CD4-positive, alpha-beta T cell (primary cell): Measurements from ENCODE around the gene RDH13. TPM values are rescaled to one million over a fixed set of nuclear protein-coding genes. Genes with fewer than 3 reads are reported as not detected.
A peak's percentile ranks its signal among the peaks of the same experiment; 100 is the strongest.
"Not testable (repeated sequence)": the region's sequence is repeated elsewhere in the genome, so short reads cannot be mapped to it uniquely, and the experiment has no call there.

ENCODE experiments used
- ATAC-seq: fragments of 200-7000 bp; cut with Tn5 transposase; one replicate; pipeline ENCODE4 v1.10.0; 2022; ENCODE audit warnings: mild to moderate bottlenecking; ENCODE audit not compliant: poor library complexity
- CTCF ChIA-PET: fragments of 350-600 bp; sonication (Branson Sonifier 250); formaldehyde crosslinking; loops from one replicate; lab custom pipeline; 2021; ENCODE audit warnings: antibody characterized with exemption, inconsistent platforms; lab: Charles Lee
- POLR2A ChIA-PET: fragments of 350-600 bp; sonication (Branson Sonifier 250); formaldehyde crosslinking; loops from one replicate; lab custom pipeline; 2021; ENCODE audit warnings: antibody characterized with exemption, inconsistent platforms; lab: Charles Lee
- DNase-seq, 14 experiments: peaks; one replicate each; pipeline ENCODE4 v3.0.0-alpha.2; 2013 to 2020; ENCODE audit warnings: mixed read lengths in 2 of 14
- H3K27ac ChIP-seq, 2 donors: one replicate each; pipeline versions ENCODE4 v1.5.1 to v1.7.0; 2013; ENCODE audit warnings: low read length in 2 of 2, low read depth in 1 of 2, mild to moderate bottlenecking in 1 of 2
- H3K27me3 ChIP-seq, 2 experiments: 1 replicate in 1 of 2; 2 replicates in 1 of 2; pipeline versions ENCODE4 v1.6.1 to v1.7.0; 2013; ENCODE audit warnings: low read length in 2 of 2, control low read depth in 1 of 2, mild to moderate bottlenecking in 1 of 2, moderate library complexity in 1 of 2; ENCODE audit not compliant: insufficient read depth in 2 of 2, control insufficient read depth in 1 of 2
- H3K36me3 ChIP-seq: one replicate; pipeline ENCODE4 v1.6.1; 2013; ENCODE audit warnings: low read length, control low read depth; ENCODE audit not compliant: insufficient read depth
- H3K4me1 ChIP-seq: one replicate; pipeline ENCODE4 v1.6.1; 2013; ENCODE audit warnings: low read length, control low read depth; ENCODE audit not compliant: insufficient read depth
- H3K4me3 ChIP-seq: one replicate; pipeline ENCODE4 v1.5.1; 2013; ENCODE audit warnings: mild to moderate bottlenecking, low read length, moderate library complexity
- H3K9me3 ChIP-seq, 2 experiments: 1 replicate in 1 of 2; 2 replicates in 1 of 2; pipeline versions ENCODE4 v1.6.1 to v1.7.0; 2013; ENCODE audit warnings: low read length in 2 of 2, mild to moderate bottlenecking in 2 of 2, control low read depth in 1 of 2, moderate library complexity in 1 of 2; ENCODE audit not compliant: control insufficient read depth in 1 of 2, insufficient read depth in 1 of 2
- H3K27ac Mint-ChIP-seq: one replicate; pipeline ENCODE4 v1.8.0; 2020; ENCODE audit warnings: mixed read lengths
- H3K27me3 Mint-ChIP-seq: one replicate; pipeline ENCODE4 v1.8.0; 2021; ENCODE audit warnings: mixed read lengths
- H3K36me3 Mint-ChIP-seq: one replicate; pipeline ENCODE4 v1.8.0; 2021; ENCODE audit warnings: low read depth, mixed read lengths
- H3K4me1 Mint-ChIP-seq: one replicate; pipeline ENCODE4 v1.8.0; 2021; ENCODE audit warnings: low read depth, mixed read lengths
- H3K4me3 Mint-ChIP-seq: one replicate; pipeline ENCODE4 v1.8.0; 2020; ENCODE audit warnings: mild to moderate bottlenecking, mixed read lengths
- H3K9me3 Mint-ChIP-seq: one replicate; pipeline ENCODE4 v1.8.0; 2020; ENCODE audit warnings: mixed read lengths
- CTCF ChIP-seq: fragments of 200-600 bp; IDR thresholded peaks from one replicate; pipeline ENCODE4 v1.8.0; 2022; ENCODE audit warnings: antibody characterized with exemption, mild to moderate bottlenecking
- intact Hi-C, 2 experiments: fragments of 100-400 bp; cut with DNase I in 1 of 2; cut with micrococcal nuclease in 1 of 2; formaldehyde crosslinking; loops; one replicate each; pipeline versions ENCODE4 v1.15.1 to v1.9.0; 2023 to 2025; cut with DNase I, micrococcal nuclease
- total RNA-seq, 174 experiments: library from RNA in 2 of 174; stranded (reverse) in 2 of 174; gene quantifications; one replicate each; pipeline ENCODE4 v1.2.3 and lab custom pipeline; 2021 to 2026

Gene RDH13
- total RNA-seq, 2 experiments from 2014 or later: 7.4 to 8.8 TPM

- Mint-ChIP-seq H3K4me3 (peak overlapping the region; percentile 82), H3K27me3 (peaks cover 30% of the 10 kb centered on the region), H3K4me1 (peaks cover 5% of the 10 kb centered on the region), H3K27ac (peak overlapping the region; percentile 73), H3K36me3 (peaks cover 13% of the 10 kb centered on the region), H3K9me3 (no peaks in the 10 kb centered on the region)
- peak overlapping the region in 1 of 2 donors; percentile 29 for H3K27ac ChIP-seq
- ChIA-PET POLR2A (interaction anchor here (0.6 to 2.5 kb wide), 11 partner anchors 10 to 615 kb away, joined by 3 to 9 read pairs (median 5); partner anchors contain the start of genes EPS8L1, LENG8, PPP1R12C and ZNF628), CTCF (interaction anchor here (0.8 kb wide), 1 partner anchor 25 kb away, joined by 4 read pairs; no protein-coding TSS in a partner anchor)
- intact Hi-C loops: loop anchor here in 1 of 2 experiments (1.0 to 2.0 kb wide), 2 partner anchors 17 to 54 kb away; partner anchors contain the start of gene PPP1R12C
- no peak for ATAC-seq
- peaks cover 0 to 7% of the 10 kb centered on the region in 2 experiments for H3K9me3 ChIP-seq
- no peak for TF ChIP-seq CTCF
- DNase-seq: no peak
- peaks cover 22% of the 10 kb centered on the region for H3K4me1 ChIP-seq
- H3K36me3 ChIP-seq: peaks cover 9% of the 10 kb centered on the region
- peaks cover 13 to 21% of the 10 kb centered on the region in 2 experiments for H3K27me3 ChIP-seq
- peak overlapping the region; percentile 60 for H3K4me3 ChIP-seq
These were observed 520 bp upstream of the RDH13 start for GRCh38 chr19:55063492-55063843.

GRCh38 chr19:55060287-55060686 lies 2.7 kb downstream of the RDH13 start:
- H3K27me3 Mint-ChIP-seq, DNase-seq, H3K4me3 ChIP-seq, ATAC-seq, H3K27ac ChIP-seq, POLR2A ChIA-PET, H3K9me3 Mint-ChIP-seq, CTCF ChIA-PET, H3K27ac Mint-ChIP-seq, H3K9me3 ChIP-seq, H3K27me3 ChIP-seq, H3K4me1 Mint-ChIP-seq, intact Hi-C loops: not testable (repeated sequence)
- H3K4me3 Mint-ChIP-seq: peak overlapping the region; percentile 11
- peaks cover 36% of the 10 kb centered on the region for H3K36me3 Mint-ChIP-seq
- peaks cover 22% of the 10 kb centered on the region for H3K4me1 ChIP-seq
- H3K36me3 ChIP-seq: peaks cover 27% of the 10 kb centered on the region

GRCh38 chr19:55058781-55059610 lies 4.0 kb downstream of the RDH13 start:
- peaks cover 3% of the 10 kb centered on the region for H3K27me3 Mint-ChIP-seq
- Histone ChIP-seq H3K36me3 (peaks cover 29% of the 10 kb centered on the region), H3K4me1 (peaks cover 22% of the 10 kb centered on the region), H3K27ac (no peak overlapping the region), H3K4me3 (no peak overlapping the region), H3K27me3 (no peaks in the 10 kb centered on the region), H3K9me3 (peaks cover 0 to 7% of the 10 kb centered on the region in 2 experiments)
- peaks cover 5% of the 10 kb centered on the region for H3K4me1 Mint-ChIP-seq
- intact Hi-C loops: no loop called here
- ATAC-seq (no peak), DNase-seq (no peak)
- H3K27ac Mint-ChIP-seq: no peak overlapping the region
- H3K36me3 Mint-ChIP-seq: peaks cover 48% of the 10 kb centered on the region
- no peaks in the 10 kb centered on the region for H3K9me3 Mint-ChIP-seq
- TF ChIP-seq CTCF: no peak
- POLR2A ChIA-PET: no interaction called here
- CTCF ChIA-PET: no interaction called here
- peak overlapping the region; percentile 42 for H3K4me3 Mint-ChIP-seq
